Measurements from ENCODE around the gene NAT14. TPM values are rescaled to one million over a fixed set of nuclear protein-coding genes. Genes with fewer than 3 reads are reported as not detected.

The NAT14 gene
- polyA plus RNA-seq, 1 experiment = 34.8 TPM

GRCh38 chr19:55462722-55463121, 22.3 kb upstream of the NAT14 start:
- DNase-seq (ENCODE audit: low read depth) = no peak
- POLR2A ChIA-PET = no interaction called here

GRCh38 chr19:55463583-55464031, 21.4 kb upstream of the NAT14 start:
- no peak for DNase-seq (ENCODE audit: low read depth)
- Histone ChIP-seq H3K4me3 (ENCODE audit: low read depth, low read length) (no peak overlapping the region), H3K27me3 (ENCODE audit: control insufficient read depth, insufficient read depth, low read length) (no peaks in the 10 kb centered on the region), H3K36me3 (ENCODE audit: control insufficient read depth, insufficient read depth, low read length) (no peaks in the 10 kb centered on the region)
- no peak for TF ChIP-seq CTCF (IDR thresholded peaks at IDR 0.05; ENCODE audit: insufficient read depth, low read depth, low read length)
- CTCF ChIA-PET = interaction anchor here (1.5 kb wide), 1 partner anchor 40 kb away, joined by 5 read pairs; no protein-coding TSS in a partner anchor
- POLR2A ChIA-PET = no interaction called here

More at GRCh38 chr19:55462722-55463121, 22.3 kb upstream of the NAT14 start:
- no peak for TF ChIP-seq CTCF (IDR thresholded peaks at IDR 0.05; ENCODE audit: insufficient read depth, low read depth, low read length)
- CTCF ChIA-PET = interaction anchor here (0.6 to 1.5 kb wide), 2 partner anchors 22 to 41 kb away, joined by 3 to 5 read pairs; no protein-coding TSS in a partner anchor
- H3K36me3 ChIP-seq (ENCODE audit: control insufficient read depth, insufficient read depth, low read length) = no peaks in the 10 kb centered on the region
- H3K27me3 ChIP-seq (ENCODE audit: control insufficient read depth, insufficient read depth, low read length) = no peaks in the 10 kb centered on the region
- no peak overlapping the region for H3K4me3 ChIP-seq (ENCODE audit: low read depth, low read length)

- Histone ChIP-seq H3K4me3 (ENCODE audit: low read depth, low read length) (no peak overlapping the region), H3K27me3 (ENCODE audit: control insufficient read depth, insufficient read depth, low read length) (no peaks in the 10 kb centered on the region), H3K36me3 (ENCODE audit: control insufficient read depth, insufficient read depth, low read length) (no peaks in the 10 kb centered on the region)
- ChIA-PET CTCF (interaction anchor here (1.5 kb wide), 1 partner anchor 39 kb away, joined by 5 read pairs; no protein-coding TSS in a partner anchor), POLR2A (no interaction called here)
- DNase-seq (ENCODE audit: low read depth) = no peak
- TF ChIP-seq CTCF (IDR thresholded peaks at IDR 0.05; ENCODE audit: insufficient read depth, low read depth, low read length) = no peak
Measured at GRCh38 chr19:55464039-55464661, 20.8 kb upstream of the NAT14 start.

GRCh38 chr19:55464662-55465054, 20.3 kb upstream of the NAT14 start, which contains the start of gene C19orf85:
Gene C19orf85 (minus strand): TSS chr19:55464751. CDS start chr19:55464554, 197 bp downstream.
- CTCF ChIA-PET = no interaction called here

More at GRCh38 chr19:55464662-55465054, 20.3 kb upstream of the NAT14 start, which contains the start of gene C19orf85:
- Histone ChIP-seq H3K4me3 (ENCODE audit: low read depth, low read length) (no peak within 1 kb of the TSS), H3K36me3 (ENCODE audit: control insufficient read depth, insufficient read depth, low read length) (no peaks in the 10 kb centered on the region), H3K27me3 (ENCODE audit: control insufficient read depth, insufficient read depth, low read length) (no peaks in the 10 kb centered on the region)
- TF ChIP-seq CTCF (IDR thresholded peaks at IDR 0.05; ENCODE audit: insufficient read depth, low read depth, low read length) = no peak
- POLR2A ChIA-PET = no interaction called here
- DNase-seq (ENCODE audit: low read depth) = no peak
